ENCODE measurements around the gene LHPP.

Gene LHPP

GRCh38 chr10:124473070-124473469 lies 11.4 kb downstream of the LHPP start:
- no peak for DNase-seq

- no peak for DNase-seq
These were observed 13.0 kb downstream of the LHPP start for GRCh38 chr10:124474514-124475070.

GRCh38 chr10:124476043-124476725 lies 14.6 kb downstream of the LHPP start:
- DNase-seq: no peak

- no peak for DNase-seq
These were observed 16.2 kb downstream of the LHPP start for GRCh38 chr10:124477614-124478363.

GRCh38 chr10:124478515-124478914 lies 16.9 kb downstream of the LHPP start:
- no peak for DNase-seq

GRCh38 chr10:124480860-124481259 lies 19.2 kb downstream of the LHPP start:
- DNase-seq: no peak

- DNase-seq: no peak
These were observed 20.1 kb downstream of the LHPP start for GRCh38 chr10:124481717-124482116.

GRCh38 chr10:124482236-124482800 lies 20.7 kb downstream of the LHPP start:
- DNase-seq: no peak

GRCh38 chr10:124482876-124483275 lies 21.3 kb downstream of the LHPP start:
- no peak for DNase-seq

- DNase-seq: no peak
These were observed 22.4 kb downstream of the LHPP start for GRCh38 chr10:124484031-124484430.

- no peak for DNase-seq
These were observed 23.0 kb downstream of the LHPP start for GRCh38 chr10:124484661-124485060.

- DNase-seq: no peak
These were observed 25.0 kb downstream of the LHPP start for GRCh38 chr10:124486635-124487034.

GRCh38 chr10:124491105-124491504 lies 29.5 kb downstream of the LHPP start:
- DNase-seq: no peak

- DNase-seq: no peak
These were observed 30.6 kb downstream of the LHPP start for GRCh38 chr10:124492266-124492665.

- no peak for DNase-seq
These were observed 31.7 kb downstream of the LHPP start for GRCh38 chr10:124493214-124493882.

GRCh38 chr10:124494046-124494807 lies 32.6 kb downstream of the LHPP start:
- DNase-seq: no peak

- DNase-seq: no peak
These were observed 33.5 kb downstream of the LHPP start for GRCh38 chr10:124495162-124495561.

- DNase-seq: no peak
These were observed 34.1 kb downstream of the LHPP start for GRCh38 chr10:124495725-124496124.

- no peak for DNase-seq
These were observed 34.5 kb downstream of the LHPP start for GRCh38 chr10:124496150-124496549.

GRCh38 chr10:124496620-124497019 lies 35.0 kb downstream of the LHPP start:
- no peak for DNase-seq

GRCh38 chr10:124497196-124497881 lies 35.7 kb downstream of the LHPP start:
- DNase-seq: no peak

GRCh38 chr10:124498056-124498455 lies 36.4 kb downstream of the LHPP start:
- DNase-seq: no peak
